ENCODE data around the gene SLC2A3.
"Not testable (repeated sequence)": the region's sequence is repeated elsewhere in the genome, so short reads cannot be mapped to it uniquely, and the experiment has no call there.

GRCh38 chr12:7983460-7983859 is 47.5 kb upstream of the SLC2A3 start:
- TF ChIP-seq CTCF (IDR thresholded peaks at IDR 0.05); ZFX (IDR thresholded peaks at IDR 0.05; ENCODE audit: borderline replicate concordance): not testable (repeated sequence)
